IgD-negative memory B cell (primary cell): ENCODE measurements around the gene PRAMEF7. TPM values are rescaled to one million over a fixed set of nuclear protein-coding genes. Genes with fewer than 3 reads are reported as not detected.
"Not testable (repeated sequence)": the region's sequence is repeated elsewhere in the genome, so short reads cannot be mapped to it uniquely, and the experiment has no call there.

ENCODE experiments used
- H3K27ac Mint-ChIP-seq, 3 donors: one replicate each; pipeline ENCODE4 v1.8.0; 2020 to 2022; ENCODE audit warnings: mild to moderate bottlenecking in 3 of 3, mixed read lengths in 3 of 3, moderate library complexity in 1 of 3
- H3K27me3 Mint-ChIP-seq: one replicate; pipeline ENCODE4 v1.8.0; 2021; ENCODE audit warnings: mixed read lengths
- H3K36me3 Mint-ChIP-seq: one replicate; pipeline ENCODE4 v1.8.0; 2020; ENCODE audit warnings: mild to moderate bottlenecking, mixed read lengths
- H3K4me1 Mint-ChIP-seq, 3 donors: one replicate each; pipeline ENCODE4 v1.8.0; 2020 to 2022; ENCODE audit warnings: mixed read lengths in 3 of 3, mild to moderate bottlenecking in 1 of 3
- H3K4me3 Mint-ChIP-seq, 4 donors: one replicate each; pipeline ENCODE4 v1.8.0; 2020 to 2022; ENCODE audit warnings: mild to moderate bottlenecking in 4 of 4, mixed read lengths in 4 of 4, moderate library complexity in 3 of 4
- H3K9me3 Mint-ChIP-seq, 3 donors: one replicate each; pipeline ENCODE4 v1.8.0; 2020 to 2021; ENCODE audit warnings: mixed read lengths in 3 of 3, mild to moderate bottlenecking in 1 of 3
- polyA plus RNA-seq: library from polyadenylated mRNA; unstranded; fragments of 300-500 nt; fragmentation: Illumina TruSeq; gene quantifications from one replicate; pipeline ENCODE4 v1.2.3, GENCODE V29; 2021

Gene PRAMEF7
- polyA plus RNA-seq, result not detected

GRCh38 chr1:12916310-12916709 lies at the start of gene PRAMEF7:
PRAMEF7 (plus strand) TSS chr1:12916610; CDS start chr1:12917693, 1,083 bp downstream.
- not testable (repeated sequence) for H3K9me3 Mint-ChIP-seq, H3K4me1 Mint-ChIP-seq, H3K36me3 Mint-ChIP-seq, H3K4me3 Mint-ChIP-seq, H3K27me3 Mint-ChIP-seq, H3K27ac Mint-ChIP-seq

DNA sequence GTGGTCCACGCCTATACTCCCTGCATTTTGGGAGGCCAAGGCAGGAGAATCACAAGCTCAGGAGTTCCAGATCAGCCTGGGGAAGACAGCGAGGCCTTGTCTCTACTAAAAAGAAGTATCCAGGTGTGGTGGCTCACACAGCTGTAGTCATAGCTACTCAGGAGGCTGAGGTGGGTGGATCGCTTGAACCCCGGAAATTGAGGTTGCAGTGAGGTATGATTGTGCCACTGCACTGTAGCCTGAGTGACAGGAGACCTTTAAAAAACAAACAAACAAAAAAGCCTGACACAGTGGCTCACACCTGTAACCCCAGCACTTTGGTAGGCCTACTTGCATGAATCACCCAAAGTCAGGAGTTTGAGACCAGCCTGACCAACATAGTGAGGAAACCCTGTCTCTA lies 38.0 kb upstream of the PRAMEF7 start:
- not testable (repeated sequence) for H3K4me3 Mint-ChIP-seq, H3K9me3 Mint-ChIP-seq, H3K27me3 Mint-ChIP-seq, H3K36me3 Mint-ChIP-seq, H3K27ac Mint-ChIP-seq, H3K4me1 Mint-ChIP-seq

- H3K4me1 Mint-ChIP-seq, H3K27ac Mint-ChIP-seq, H3K27me3 Mint-ChIP-seq, H3K36me3 Mint-ChIP-seq, H3K4me3 Mint-ChIP-seq, H3K9me3 Mint-ChIP-seq: not testable (repeated sequence)
These were observed 30.3 kb upstream of the PRAMEF7 start, which contains the start of gene PRAMEF4 for GRCh38 chr1:12886101-12886500. PRAMEF4 (minus strand) TSS chr1:12886201; CDS start chr1:12883394, 2,807 bp downstream.

DNA sequence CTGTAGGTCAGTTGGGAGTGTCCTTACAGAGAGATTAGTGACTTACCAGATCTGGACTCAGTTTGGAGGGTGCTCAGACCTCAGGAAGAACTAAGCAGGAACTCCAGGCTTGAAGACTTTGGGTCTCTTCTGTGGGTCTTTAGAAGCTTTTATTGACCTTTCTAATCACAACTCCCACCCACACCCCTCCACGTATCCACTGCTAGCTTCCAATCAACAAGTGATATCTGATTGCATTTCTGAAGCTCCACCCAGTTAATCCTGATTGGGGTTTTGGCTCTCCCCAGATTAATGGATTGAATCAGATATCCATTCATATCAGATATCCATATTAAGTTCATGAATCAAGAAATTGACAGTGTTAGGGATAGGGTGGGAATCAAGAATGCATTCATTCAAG lies 18.2 kb upstream of the PRAMEF7 start, which contains the start of gene PRAMEF10:
PRAMEF10 (minus strand) TSS at position 101 of the 400 bp plus-strand sequence. CDS start 2,423 bp downstream, outside the sequence.
- not testable (repeated sequence) for H3K27me3 Mint-ChIP-seq, H3K36me3 Mint-ChIP-seq, H3K4me1 Mint-ChIP-seq, H3K9me3 Mint-ChIP-seq, H3K4me3 Mint-ChIP-seq, H3K27ac Mint-ChIP-seq

DNA sequence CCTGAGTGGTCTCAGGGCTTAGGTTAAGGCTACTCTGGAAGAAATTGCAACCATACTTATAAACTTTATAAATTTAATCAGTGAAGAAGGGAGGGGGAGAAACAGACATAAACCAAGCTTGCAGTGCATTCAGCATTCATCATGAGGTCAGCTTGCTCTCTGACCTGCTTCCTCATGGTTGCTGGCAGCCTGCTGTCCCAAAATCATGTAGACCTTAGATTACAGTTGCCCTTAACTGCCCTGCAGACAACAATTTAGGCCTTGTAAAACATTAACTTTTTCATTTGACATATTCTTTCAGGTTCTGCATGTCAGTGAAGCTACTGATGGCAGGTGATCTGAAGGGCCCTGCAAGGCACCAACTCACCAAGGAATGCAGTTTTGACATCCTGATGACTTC lies 17.2 kb upstream of the PRAMEF7 start:
- H3K27ac Mint-ChIP-seq, H3K9me3 Mint-ChIP-seq, H3K36me3 Mint-ChIP-seq, H3K27me3 Mint-ChIP-seq, H3K4me1 Mint-ChIP-seq, H3K4me3 Mint-ChIP-seq: not testable (repeated sequence)

DNA sequence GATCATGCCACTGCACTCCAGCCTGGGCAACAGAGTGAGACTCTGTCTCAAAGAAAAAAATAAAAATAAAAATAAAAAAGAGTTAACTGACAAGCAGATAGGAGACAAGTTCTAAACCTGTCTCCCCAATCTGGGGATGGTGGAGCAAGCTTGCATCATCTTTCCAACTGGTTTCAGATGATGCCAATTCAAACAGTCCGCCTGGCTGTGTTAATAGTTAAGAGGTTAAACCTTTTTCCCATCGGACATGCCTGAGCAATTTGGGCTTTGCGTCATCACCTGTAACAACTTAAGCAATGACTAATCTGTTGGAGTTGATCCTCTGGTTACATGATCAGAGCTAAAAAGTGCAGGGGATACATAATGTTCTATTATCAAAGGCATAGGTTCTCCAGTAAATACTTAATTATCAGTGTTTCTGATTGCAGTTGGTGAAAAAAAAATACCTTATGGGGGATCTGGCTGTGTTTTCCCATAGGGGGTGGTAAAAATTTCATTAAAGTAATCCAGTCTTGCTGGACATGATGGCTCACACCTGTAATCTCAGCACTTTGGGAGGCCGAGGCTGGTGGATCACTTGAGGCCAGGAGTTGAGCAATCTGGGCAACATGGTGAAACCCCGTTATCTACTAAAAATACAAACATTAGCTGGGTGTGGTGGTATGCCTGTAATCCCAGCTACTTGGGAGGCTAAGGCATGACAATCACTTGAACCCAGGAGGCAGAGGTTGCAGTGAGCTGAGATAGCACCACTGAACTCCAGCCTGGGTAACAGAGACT lies 12.4 kb upstream of the PRAMEF7 start:
- H3K4me3 Mint-ChIP-seq, H3K9me3 Mint-ChIP-seq, H3K27ac Mint-ChIP-seq, H3K4me1 Mint-ChIP-seq, H3K27me3 Mint-ChIP-seq, H3K36me3 Mint-ChIP-seq: not testable (repeated sequence)

- H3K4me1 Mint-ChIP-seq, H3K27ac Mint-ChIP-seq, H3K36me3 Mint-ChIP-seq, H3K4me3 Mint-ChIP-seq, H3K9me3 Mint-ChIP-seq, H3K27me3 Mint-ChIP-seq: not testable (repeated sequence)
These were observed 5.3 kb downstream of the PRAMEF7 start for GRCh38 chr1:12921749-12922148.

DNA sequence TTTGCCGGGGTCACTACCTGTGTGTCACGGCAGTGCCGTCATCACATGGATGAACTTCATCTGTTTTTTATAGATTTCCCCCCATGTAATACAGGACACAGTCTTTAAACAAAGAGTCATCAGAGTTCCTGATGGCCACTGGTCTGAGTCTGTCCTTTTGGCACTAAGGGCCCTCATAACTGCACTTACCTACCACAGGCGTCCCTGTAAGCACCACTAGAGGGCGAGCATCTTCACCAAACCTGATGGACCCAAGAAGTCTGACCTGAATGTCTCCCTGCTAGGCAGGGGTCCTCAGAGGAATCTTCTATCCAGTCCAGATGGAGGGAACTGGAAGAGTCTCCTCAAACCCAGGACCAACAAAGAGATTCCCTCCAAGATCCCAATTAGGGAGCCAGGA lies 8.0 kb downstream of the PRAMEF7 start:
- not testable (repeated sequence) for H3K27ac Mint-ChIP-seq, H3K4me1 Mint-ChIP-seq, H3K4me3 Mint-ChIP-seq, H3K36me3 Mint-ChIP-seq, H3K9me3 Mint-ChIP-seq, H3K27me3 Mint-ChIP-seq

- H3K36me3 Mint-ChIP-seq, H3K27ac Mint-ChIP-seq, H3K4me1 Mint-ChIP-seq, H3K4me3 Mint-ChIP-seq, H3K9me3 Mint-ChIP-seq, H3K27me3 Mint-ChIP-seq: not testable (repeated sequence)
These were observed 31.1 kb downstream of the PRAMEF7 start, which contains the start of gene PRAMEF6 for GRCh38 chr1:12947480-12947879. PRAMEF6 (minus strand) TSS chr1:12947580; CDS start chr1:12942518, 5,062 bp downstream.

Other genes starting within 250 kb of the PRAMEF7 start
- not detected for gene AADACL3, start 200.5 kb upstream of the PRAMEF7 start, polyA plus RNA-seq
- not detected for gene CFAP107, start 170.4 kb upstream of the PRAMEF7 start, polyA plus RNA-seq
- gene PRAMEF12, start 142.9 kb upstream of the PRAMEF7 start, polyA plus RNA-seq, result not detected
- not detected for gene PRAMEF1, start 125.2 kb upstream of the PRAMEF7 start, polyA plus RNA-seq
- not detected for gene PRAMEF11, start 85.2 kb upstream of the PRAMEF7 start, polyA plus RNA-seq
- not detected for gene HNRNPCL1, start 67.9 kb upstream of the PRAMEF7 start, polyA plus RNA-seq
- not detected for gene PRAMEF2, start 59.5 kb upstream of the PRAMEF7 start, polyA plus RNA-seq
- gene PRAMEF4, start 30.4 kb upstream of the PRAMEF7 start, polyA plus RNA-seq, result not detected
- not detected for gene PRAMEF10, start 18.3 kb upstream of the PRAMEF7 start, polyA plus RNA-seq
- gene PRAMEF6, start 31.0 kb downstream of the PRAMEF7 start, polyA plus RNA-seq, result not detected
- gene PRAMEF27, start 140.0 kb downstream of the PRAMEF7 start, polyA plus RNA-seq, result not detected
- not detected for gene HNRNPCL3, start 144.2 kb downstream of the PRAMEF7 start, polyA plus RNA-seq
- gene PRAMEF25, start 154.2 kb downstream of the PRAMEF7 start, polyA plus RNA-seq, result not detected
- not detected for gene HNRNPCL2, start 200.2 kb downstream of the PRAMEF7 start, polyA plus RNA-seq
- not detected for gene PRAMEF26, start 239.4 kb downstream of the PRAMEF7 start, polyA plus RNA-seq
- gene HNRNPCL4, start 249.0 kb downstream of the PRAMEF7 start, polyA plus RNA-seq, result not detected